ENCODE measurements around the gene RGSL1.

Gene RGSL1

DNA sequence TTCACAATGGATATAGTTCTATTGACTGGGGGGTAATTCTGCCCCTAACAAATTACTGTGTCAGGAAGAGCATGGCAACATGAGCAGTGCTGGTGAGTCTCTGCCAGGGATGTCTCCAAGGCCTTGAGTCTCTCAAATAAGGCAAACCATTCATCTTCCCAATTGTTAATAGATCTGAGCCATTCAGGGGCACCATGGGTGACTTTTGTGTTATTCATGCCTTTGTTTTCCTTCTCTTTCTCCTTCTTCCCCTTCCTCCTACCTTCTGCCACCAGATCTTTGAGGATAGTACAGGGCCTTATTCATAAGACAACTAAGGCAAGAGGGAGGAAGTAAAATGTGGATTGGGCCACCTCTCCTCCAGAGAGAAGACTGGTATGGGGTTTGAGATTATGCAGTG is at the start of gene RGSL1:
Gene RGSL1 (plus strand): TSS at position 60 of the 400 bp plus-strand sequence. CDS start 20 bp downstream, at position 80.
- DNase-seq, result no peak

DNA sequence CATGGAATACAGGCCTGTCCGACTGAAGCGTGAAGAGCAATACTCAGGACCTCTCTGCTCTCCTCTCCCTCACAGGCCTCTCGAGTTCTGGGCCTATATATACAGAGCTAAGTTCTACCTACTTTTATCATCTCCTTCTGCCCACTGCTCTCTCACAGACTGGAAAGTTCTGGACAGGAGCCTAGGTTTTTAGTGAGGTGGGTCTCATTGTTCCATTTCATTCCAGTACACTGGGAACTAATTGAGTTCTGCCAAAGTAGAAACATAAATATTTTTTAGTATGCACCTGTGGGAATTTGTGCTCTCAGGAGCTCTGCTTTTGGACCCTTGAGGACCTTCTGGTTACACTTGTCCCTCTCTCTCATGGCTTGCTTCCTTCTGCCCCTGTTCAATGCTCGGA is 49.4 kb upstream of the RGSL1 start, which contains the start of gene TEDDM1:
Gene TEDDM1 (minus strand): TSS at position 101 of the 400 bp plus-strand sequence. CDS start 182 bp downstream, outside the sequence.
- no peak for DNase-seq

DNA sequence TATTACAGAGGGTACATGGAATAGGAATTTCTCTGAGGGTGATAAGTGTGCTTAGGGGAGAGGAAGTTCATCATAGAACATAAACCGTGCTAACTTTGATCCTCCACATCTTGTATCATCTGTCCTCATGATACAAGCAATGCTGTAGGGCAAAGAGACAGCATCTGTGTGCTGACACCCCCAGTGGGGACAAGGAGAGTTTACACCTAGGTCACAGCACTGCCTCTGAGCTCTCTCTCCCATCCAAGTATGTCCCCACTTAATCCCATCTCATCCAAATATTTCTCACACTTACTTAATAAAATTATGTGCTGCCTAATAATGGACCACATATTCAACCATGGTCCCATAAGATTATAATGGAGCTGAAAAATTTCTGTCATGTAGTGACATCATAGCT is 45.2 kb upstream of the RGSL1 start:
- DNase-seq, result no peak

GRCh38 chr1:182405578-182405977 is 44.4 kb upstream of the RGSL1 start:
- DNase-seq, result no peak

- no peak for DNase-seq
Observed at GRCh38 chr1:182406012-182406411, 43.9 kb upstream of the RGSL1 start.

DNA sequence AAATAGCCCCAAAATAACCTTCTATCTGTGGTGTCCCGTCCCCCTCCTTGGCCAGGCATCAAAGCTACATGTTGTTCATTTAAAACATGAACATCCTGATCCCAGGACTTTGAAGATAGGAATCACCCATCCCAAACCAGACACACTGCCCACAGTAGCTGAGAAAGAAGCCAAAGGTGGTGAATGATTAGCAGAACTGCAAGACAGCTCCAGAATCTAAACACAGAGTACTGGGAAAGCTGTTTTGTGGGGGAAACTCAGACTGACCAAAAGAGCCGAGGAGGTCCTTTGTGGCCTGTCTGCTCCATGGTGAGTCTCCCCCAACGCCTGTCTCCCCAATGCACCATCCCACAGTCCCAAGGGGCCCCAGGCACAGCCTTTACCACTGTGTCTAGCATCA is 42.2 kb upstream of the RGSL1 start:
- no peak for DNase-seq

DNA sequence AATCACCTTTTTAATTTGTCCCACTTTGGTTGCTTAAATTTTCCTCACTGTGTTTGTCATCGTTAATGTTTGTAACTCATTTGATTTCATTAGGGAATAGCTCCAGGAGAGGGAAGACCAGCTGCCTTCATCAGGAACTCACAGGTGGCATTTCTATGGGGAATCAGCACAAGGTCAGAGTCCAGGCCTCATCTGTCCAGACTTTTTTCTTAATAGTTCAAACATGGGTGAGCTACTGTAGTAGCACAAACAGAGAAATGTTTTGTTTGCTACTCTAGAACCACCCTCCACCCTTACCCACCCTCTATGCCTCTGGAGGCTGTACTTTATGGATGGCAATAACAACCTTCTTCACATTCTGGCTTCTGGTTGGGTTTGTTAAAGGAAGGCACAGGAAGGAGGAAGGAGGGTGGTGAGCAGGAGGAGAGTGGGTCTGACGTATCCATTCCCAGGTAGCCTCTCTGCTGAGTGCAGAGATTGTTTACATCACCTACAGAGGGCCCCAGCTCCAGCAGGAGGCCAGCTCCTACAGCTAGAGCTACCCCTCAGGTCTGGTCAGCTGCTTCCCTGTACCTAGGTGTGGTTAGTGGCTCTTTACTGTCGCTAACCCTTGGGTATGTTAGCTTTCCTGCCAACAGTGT is 41.4 kb upstream of the RGSL1 start:
- no peak for DNase-seq

GRCh38 chr1:182410138-182410537 is 39.8 kb upstream of the RGSL1 start:
- no peak for DNase-seq

GRCh38 chr1:182410620-182411273 is 39.2 kb upstream of the RGSL1 start:
- DNase-seq, result no peak

- DNase-seq, result no peak
Observed at GRCh38 chr1:182413486-182413885, 36.5 kb upstream of the RGSL1 start.

- DNase-seq, result no peak
Observed at GRCh38 chr1:182413969-182414368, 36.0 kb upstream of the RGSL1 start.

DNA sequence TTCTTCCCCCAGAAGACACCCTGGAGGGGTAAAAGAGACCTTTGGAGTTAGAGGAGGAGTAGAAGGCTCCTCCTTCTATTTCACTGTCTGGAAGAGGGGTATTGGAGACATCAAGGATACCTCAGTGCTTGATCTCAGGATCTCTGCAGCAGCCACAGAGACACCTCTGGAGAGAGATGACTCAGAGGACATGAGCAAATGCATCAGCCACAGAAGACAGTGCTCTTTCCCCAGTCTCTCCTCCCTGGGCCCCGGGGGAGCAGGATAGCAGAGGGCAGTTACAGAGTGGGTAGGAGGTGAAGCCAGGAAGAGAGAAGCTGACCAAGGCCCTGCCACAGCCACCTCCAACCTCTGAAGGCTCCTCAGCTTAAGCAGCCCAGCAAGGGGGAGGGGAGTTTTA is 34.2 kb upstream of the RGSL1 start:
- DNase-seq, result no peak

GRCh38 chr1:182426442-182427430 is 23.2 kb upstream of the RGSL1 start:
- no peak for DNase-seq

GRCh38 chr1:182428043-182428442 is 21.9 kb upstream of the RGSL1 start:
- no peak for DNase-seq

- peak; percentile 67 for DNase-seq
Observed at GRCh38 chr1:182430263-182431068, 19.5 kb upstream of the RGSL1 start.

DNA sequence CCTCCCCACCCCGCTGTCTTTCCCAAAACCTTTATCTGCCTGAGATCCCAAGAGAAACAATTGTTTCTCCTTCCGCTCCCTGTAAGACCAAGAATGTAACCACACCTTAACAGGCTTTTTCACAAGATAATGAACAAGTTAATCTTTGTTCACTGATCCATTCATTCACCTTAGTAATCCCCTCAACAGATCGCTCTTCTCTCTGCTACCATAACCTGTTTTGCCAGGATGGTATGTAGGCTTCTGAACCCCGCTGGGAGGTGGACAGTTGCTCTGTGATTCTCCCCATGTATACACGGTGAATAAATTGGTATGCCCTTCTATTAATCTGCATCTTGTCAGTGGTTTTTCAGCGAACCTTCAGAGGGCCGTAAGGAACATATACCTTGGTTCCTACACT is 18.7 kb upstream of the RGSL1 start:
- DNase-seq, result no peak

- DNase-seq, result no peak
Observed at GRCh38 chr1:182433580-182433979, 16.4 kb upstream of the RGSL1 start.

GRCh38 chr1:182438326-182438725 is 11.6 kb upstream of the RGSL1 start:
- no peak for DNase-seq

DNA sequence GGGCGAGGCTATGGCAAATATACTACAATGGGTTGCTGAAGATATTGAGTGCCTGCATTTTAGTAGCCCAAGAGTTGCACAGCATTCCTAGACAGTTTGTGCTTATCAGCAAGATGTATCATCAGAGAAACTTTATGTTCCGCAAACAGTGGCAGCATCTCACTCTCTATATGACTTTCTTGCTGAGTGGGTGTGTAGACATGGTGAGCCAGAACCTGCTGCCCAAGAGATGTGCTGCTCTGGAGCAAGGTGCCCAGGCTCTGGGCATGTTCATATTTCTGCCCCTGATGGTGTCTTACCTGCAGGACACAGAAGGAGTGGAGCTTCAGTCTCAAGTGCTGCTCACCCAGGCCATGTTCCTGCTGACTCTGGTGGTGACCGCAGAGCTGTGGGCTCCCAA is 8.2 kb upstream of the RGSL1 start:
- DNase-seq, result no peak

- DNase-seq, result no peak
Observed at GRCh38 chr1:182442333-182442732, 7.6 kb upstream of the RGSL1 start.

GRCh38 chr1:182444497-182444896 is 5.4 kb upstream of the RGSL1 start:
- no peak for DNase-seq

GRCh38 chr1:182446033-182446669 is 3.8 kb upstream of the RGSL1 start:
- DNase-seq, result peak; percentile 40
